ENCODE measurements around the gene FARS2.

- TF ChIP-seq, protein P1, sequence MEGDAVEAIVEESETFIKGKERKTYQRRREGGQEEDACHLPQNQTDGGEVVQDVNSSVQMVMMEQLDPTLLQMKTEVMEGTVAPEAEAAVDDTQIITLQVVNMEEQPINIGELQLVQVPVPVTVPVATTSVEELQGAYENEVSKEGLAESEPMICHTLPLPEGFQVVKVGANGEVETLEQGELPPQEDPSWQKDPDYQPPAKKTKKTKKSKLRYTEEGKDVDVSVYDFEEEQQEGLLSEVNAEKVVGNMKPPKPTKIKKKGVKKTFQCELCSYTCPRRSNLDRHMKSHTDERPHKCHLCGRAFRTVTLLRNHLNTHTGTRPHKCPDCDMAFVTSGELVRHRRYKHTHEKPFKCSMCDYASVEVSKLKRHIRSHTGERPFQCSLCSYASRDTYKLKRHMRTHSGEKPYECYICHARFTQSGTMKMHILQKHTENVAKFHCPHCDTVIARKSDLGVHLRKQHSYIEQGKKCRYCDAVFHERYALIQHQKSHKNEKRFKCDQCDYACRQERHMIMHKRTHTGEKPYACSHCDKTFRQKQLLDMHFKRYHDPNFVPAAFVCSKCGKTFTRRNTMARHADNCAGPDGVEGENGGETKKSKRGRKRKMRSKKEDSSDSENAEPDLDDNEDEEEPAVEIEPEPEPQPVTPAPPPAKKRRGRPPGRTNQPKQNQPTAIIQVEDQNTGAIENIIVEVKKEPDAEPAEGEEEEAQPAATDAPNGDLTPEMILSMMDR (IDR thresholded peaks at IDR 0.05; ENCODE audit: low read depth, low read length): no peak
- TF ChIP-seq EZH2phosphoT487 (IDR thresholded peaks at IDR 0.05; ENCODE audit: low read depth): no peak
Observed at GRCh38 chr6:5567352-5567751, 306.0 kb downstream of the FARS2 start.

All from OCI-LY3 (cell line).